ENCODE results near the gene TSR3.

GRCh38 chr16:1326946-1327618 is 24.6 kb downstream of the TSR3 start:
- TF ChIP-seq, protein P1, sequence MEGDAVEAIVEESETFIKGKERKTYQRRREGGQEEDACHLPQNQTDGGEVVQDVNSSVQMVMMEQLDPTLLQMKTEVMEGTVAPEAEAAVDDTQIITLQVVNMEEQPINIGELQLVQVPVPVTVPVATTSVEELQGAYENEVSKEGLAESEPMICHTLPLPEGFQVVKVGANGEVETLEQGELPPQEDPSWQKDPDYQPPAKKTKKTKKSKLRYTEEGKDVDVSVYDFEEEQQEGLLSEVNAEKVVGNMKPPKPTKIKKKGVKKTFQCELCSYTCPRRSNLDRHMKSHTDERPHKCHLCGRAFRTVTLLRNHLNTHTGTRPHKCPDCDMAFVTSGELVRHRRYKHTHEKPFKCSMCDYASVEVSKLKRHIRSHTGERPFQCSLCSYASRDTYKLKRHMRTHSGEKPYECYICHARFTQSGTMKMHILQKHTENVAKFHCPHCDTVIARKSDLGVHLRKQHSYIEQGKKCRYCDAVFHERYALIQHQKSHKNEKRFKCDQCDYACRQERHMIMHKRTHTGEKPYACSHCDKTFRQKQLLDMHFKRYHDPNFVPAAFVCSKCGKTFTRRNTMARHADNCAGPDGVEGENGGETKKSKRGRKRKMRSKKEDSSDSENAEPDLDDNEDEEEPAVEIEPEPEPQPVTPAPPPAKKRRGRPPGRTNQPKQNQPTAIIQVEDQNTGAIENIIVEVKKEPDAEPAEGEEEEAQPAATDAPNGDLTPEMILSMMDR (IDR thresholded peaks at IDR 0.05), result no peak
- no peak for TF ChIP-seq YY1 (IDR thresholded peaks at IDR 0.05; ENCODE audit: low read depth)
- no peak for TF ChIP-seq ELF1 (IDR thresholded peaks at IDR 0.05)
- no peak for TF ChIP-seq RXRA (IDR thresholded peaks at IDR 0.05; ENCODE audit: borderline replicate concordance, low read depth)
- no peak for TF ChIP-seq CHD2 (IDR thresholded peaks at IDR 0.05; ENCODE audit: low read length, partially characterized antibody)
- TF ChIP-seq, protein P2, sequence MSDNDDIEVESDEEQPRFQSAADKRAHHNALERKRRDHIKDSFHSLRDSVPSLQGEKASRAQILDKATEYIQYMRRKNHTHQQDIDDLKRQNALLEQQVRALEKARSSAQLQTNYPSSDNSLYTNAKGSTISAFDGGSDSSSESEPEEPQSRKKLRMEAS (IDR thresholded peaks at IDR 0.05; ENCODE audit: low read depth), result no peak
- no peak for TF ChIP-seq USF2 (IDR thresholded peaks at IDR 0.05; ENCODE audit: borderline replicate concordance, low read depth, low read length)
- TF ChIP-seq GABPA (IDR thresholded peaks at IDR 0.05; ENCODE audit: low read depth), result no peak
- no peak for TF ChIP-seq ZBTB33 (IDR thresholded peaks at IDR 0.05; ENCODE audit: borderline replicate concordance, low read depth)

Measured in SK-N-SH (cell line).